Neutrophil (primary cell): Measurements from ENCODE around the gene RFX3.

Experiments
- H3K27ac ChIP-seq: fragments of 200-600 bp; sonication (generic); 2 replicates; pipeline ENCODE4 v1.5.1; 2016; ENCODE audit warnings: mild to moderate bottlenecking, moderate library complexity
- H3K27me3 ChIP-seq: fragments of 200-600 bp; sonication (generic); 2 replicates; pipeline ENCODE4 v1.6.0; 2016; ENCODE audit warnings: mild to moderate bottlenecking
- H3K36me3 ChIP-seq: fragments of 200-600 bp; sonication (generic); 2 replicates; pipeline ENCODE4 v1.5.1; 2017
- H3K4me1 ChIP-seq, 2 experiments: fragments of 200-600 bp in 1 of 2; sonication (generic) in 1 of 2; 1 replicate in 1 of 2; 2 replicates in 1 of 2; pipeline versions ENCODE4 v1.5.1 to v1.6.1; 2013 to 2016; ENCODE audit warnings: low read depth in 1 of 2, low read length in 1 of 2, mild to moderate bottlenecking in 1 of 2, moderate library complexity in 1 of 2; ENCODE audit not compliant: control insufficient read depth in 1 of 2, insufficient read depth in 1 of 2
- H3K4me3 ChIP-seq, 2 experiments: fragments of 200-600 bp in 1 of 2; sonication (generic) in 1 of 2; 1 replicate in 1 of 2; 2 replicates in 1 of 2; pipeline ENCODE4 v1.5.1; 2013 to 2016; ENCODE audit warnings: low read depth in 1 of 2, low read length in 1 of 2, mild to moderate bottlenecking in 1 of 2, moderate library complexity in 1 of 2
- H3K9me3 ChIP-seq: fragments of 200-600 bp; sonication (generic); 2 replicates; pipeline ENCODE4 v1.5.1; 2016
- CTCF ChIP-seq: fragments of 200-600 bp; sonication (generic); IDR thresholded peaks from 2 replicates; pipeline ENCODE4 v1.5.1; 2016; ENCODE audit warnings: antibody characterized with exemption

Gene RFX3

GRCh38 chr9:3498691-3499090 is 27.1 kb downstream of the RFX3 start:
- Histone ChIP-seq H3K27me3 (no peaks in the 10 kb centered on the region), H3K9me3 (no peaks in the 10 kb centered on the region), H3K4me1 (no peaks in the 10 kb centered on the region), H3K36me3 (no peaks in the 10 kb centered on the region), H3K27ac (no peak overlapping the region), H3K4me3 (no peak overlapping the region)
- no peak for TF ChIP-seq CTCF

GRCh38 chr9:3497857-3498256 is 27.9 kb downstream of the RFX3 start:
- H3K4me3 ChIP-seq, result no peak overlapping the region
- TF ChIP-seq CTCF, result no peak
- H3K4me1 ChIP-seq, result no peaks in the 10 kb centered on the region
- no peaks in the 10 kb centered on the region for H3K27me3 ChIP-seq
- H3K9me3 ChIP-seq, result no peaks in the 10 kb centered on the region
- H3K36me3 ChIP-seq, result no peaks in the 10 kb centered on the region
- no peak overlapping the region for H3K27ac ChIP-seq

- H3K4me3 ChIP-seq, result no peak overlapping the region
- H3K9me3 ChIP-seq, result no peaks in the 10 kb centered on the region
- no peak overlapping the region for H3K27ac ChIP-seq
- H3K4me1 ChIP-seq, result no peaks in the 10 kb centered on the region
- no peak for TF ChIP-seq CTCF
- H3K36me3 ChIP-seq, result no peaks in the 10 kb centered on the region
- no peaks in the 10 kb centered on the region for H3K27me3 ChIP-seq
Measured at GRCh38 chr9:3497401-3497800, 28.4 kb downstream of the RFX3 start.

- no peaks in the 10 kb centered on the region for H3K36me3 ChIP-seq
- H3K27ac ChIP-seq, result no peak overlapping the region
- no peak overlapping the region for H3K4me3 ChIP-seq
- TF ChIP-seq CTCF, result no peak
- H3K9me3 ChIP-seq, result no peaks in the 10 kb centered on the region
- H3K4me1 ChIP-seq, result no peaks in the 10 kb centered on the region
- no peaks in the 10 kb centered on the region for H3K27me3 ChIP-seq
Measured at GRCh38 chr9:3495855-3496254, 29.9 kb downstream of the RFX3 start.

- Histone ChIP-seq H3K27ac (no peak overlapping the region), H3K36me3 (no peaks in the 10 kb centered on the region), H3K27me3 (no peaks in the 10 kb centered on the region), H3K4me1 (no peaks in the 10 kb centered on the region), H3K9me3 (no peaks in the 10 kb centered on the region), H3K4me3 (no peak overlapping the region)
- no peak for TF ChIP-seq CTCF
Measured at GRCh38 chr9:3492214-3492613, 33.6 kb downstream of the RFX3 start.

- no peak for TF ChIP-seq CTCF
- Histone ChIP-seq H3K27ac (no peak overlapping the region), H3K4me1 (no peaks in the 10 kb centered on the region), H3K36me3 (no peaks in the 10 kb centered on the region), H3K4me3 (no peak overlapping the region), H3K27me3 (no peaks in the 10 kb centered on the region), H3K9me3 (no peaks in the 10 kb centered on the region)
Measured at GRCh38 chr9:3491450-3491849, 34.4 kb downstream of the RFX3 start.
